Stimulated activated CD4-positive, alpha-beta T cell treated with anti-CD3 and anti-CD28 coated beads, TNF-alpha, amount 100 ng/mL, for 1 hour (primary cell): Measurements from ENCODE around the gene PSMG3.
"Not testable (repeated sequence)": the region's sequence is repeated elsewhere in the genome, so short reads cannot be mapped to it uniquely, and the experiment has no call there.

ENCODE experiments used
- DNase-seq, 3 donors: peaks; one replicate each; pipeline ENCODE4 v3.0.0-alpha.2; 2020; ENCODE audit warnings: low read depth in 3 of 3, low spot score in 1 of 3

The PSMG3 gene

GRCh38 chr7:1597066-1597760, 27.4 kb upstream of the PSMG3 start:
- no peak for DNase-seq

GRCh38 chr7:1596181-1597043, 26.6 kb upstream of the PSMG3 start:
- no peak for DNase-seq

GRCh38 chr7:1595636-1596035, 25.8 kb upstream of the PSMG3 start:
- no peak for DNase-seq

GRCh38 chr7:1595027-1595426, 25.2 kb upstream of the PSMG3 start:
- DNase-seq: no peak

GRCh38 chr7:1593904-1594421, 24.1 kb upstream of the PSMG3 start:
- no peak for DNase-seq

- no peak for DNase-seq
Observed at GRCh38 chr7:1593091-1593866, 23.4 kb upstream of the PSMG3 start.

- DNase-seq: no peak
Observed at GRCh38 chr7:1592299-1592871, 22.6 kb upstream of the PSMG3 start.

GRCh38 chr7:1591876-1592275, 22.0 kb upstream of the PSMG3 start:
- DNase-seq: no peak

GRCh38 chr7:1591396-1591795, 21.6 kb upstream of the PSMG3 start:
- no peak for DNase-seq

GRCh38 chr7:1590887-1591286, 21.1 kb upstream of the PSMG3 start:
- no peak for DNase-seq

- DNase-seq: no peak
Observed at GRCh38 chr7:1590476-1590875, 20.6 kb upstream of the PSMG3 start.

- no peak for DNase-seq
Observed at GRCh38 chr7:1588978-1589377, 19.1 kb upstream of the PSMG3 start.

GRCh38 chr7:1587738-1588137, 17.9 kb upstream of the PSMG3 start:
- no peak for DNase-seq

- no peak for DNase-seq
Observed at GRCh38 chr7:1586827-1587705, 17.2 kb upstream of the PSMG3 start.

GRCh38 chr7:1586126-1586826, 16.4 kb upstream of the PSMG3 start:
- DNase-seq: no peak

- DNase-seq: no peak
Observed at GRCh38 chr7:1585142-1585981, 15.5 kb upstream of the PSMG3 start.

- DNase-seq: no peak
Observed at GRCh38 chr7:1584700-1585099, 14.9 kb upstream of the PSMG3 start.

- DNase-seq: not testable (repeated sequence)
Observed at GRCh38 chr7:1583241-1583930, 13.6 kb upstream of the PSMG3 start.
